Calu3 (cell line): ENCODE results near the gene BCLAF1. TPM values are rescaled to one million over a fixed set of nuclear protein-coding genes. Genes with fewer than 3 reads are reported as not detected.

Experiments
- BruUV-seq: library from RNA; stranded (reverse); fragments of 400-500 nt; replicated peaks from 2 replicates; lab custom pipeline; 2021; lab: Mats Ljungman, UMichigan
- CTCF ChIA-PET: fragments of 300-600 bp; sonication (Branson Sonifier 250); formaldehyde crosslinking; loops from one replicate; lab custom pipeline; 2022; ENCODE audit warnings: antibody characterized with exemption; lab: Charles Lee
- DNase-seq: peaks from one replicate; pipeline ENCODE4 v3.0.0; 2022
- H3K27ac Mint-ChIP-seq: one replicate; pipeline ENCODE4 v1.8.0; 2022; ENCODE audit warnings: mixed read lengths; ENCODE audit not compliant: unreplicated experiment
- H3K27me3 Mint-ChIP-seq: one replicate; pipeline ENCODE4 v1.8.0; 2022; ENCODE audit warnings: mixed read lengths; ENCODE audit not compliant: unreplicated experiment
- H3K36me3 Mint-ChIP-seq: one replicate; pipeline ENCODE4 v1.8.0; 2022; ENCODE audit warnings: mild to moderate bottlenecking, moderate library complexity, mixed read lengths; ENCODE audit not compliant: insufficient read depth, unreplicated experiment
- H3K4me1 Mint-ChIP-seq: one replicate; pipeline ENCODE4 v1.8.0; 2022; ENCODE audit warnings: mild to moderate bottlenecking, low read depth, mixed read lengths; ENCODE audit not compliant: unreplicated experiment
- H3K4me3 Mint-ChIP-seq: one replicate; pipeline ENCODE4 v1.8.0; 2022; ENCODE audit warnings: mild to moderate bottlenecking, low read depth, moderate library complexity, mixed read lengths; ENCODE audit not compliant: unreplicated experiment
- H3K9me3 Mint-ChIP-seq: one replicate; pipeline ENCODE4 v1.8.0; 2022; ENCODE audit warnings: low read depth, mixed read lengths; ENCODE audit not compliant: unreplicated experiment
- CTCF ChIP-seq: fragments of 200-600 bp; IDR thresholded peaks from one replicate; pipeline ENCODE4 v1.8.0; 2022; ENCODE audit warnings: antibody characterized with exemption; ENCODE audit not compliant: unreplicated experiment
- intact Hi-C: fragments of 100-400 bp; cut with micrococcal nuclease; formaldehyde crosslinking; loops from one replicate; pipeline ENCODE4 v1.10.0; 2022; ENCODE audit not compliant: unreplicated experiment
- total RNA-seq: library from RNA; stranded (reverse); gene quantifications from 2 replicates; pipeline ENCODE4 v1.2.3, GENCODE V29; 2022

BCLAF1 gene
- total RNA-seq, 1 experiment from 2014 or later: 154 TPM

DNA sequence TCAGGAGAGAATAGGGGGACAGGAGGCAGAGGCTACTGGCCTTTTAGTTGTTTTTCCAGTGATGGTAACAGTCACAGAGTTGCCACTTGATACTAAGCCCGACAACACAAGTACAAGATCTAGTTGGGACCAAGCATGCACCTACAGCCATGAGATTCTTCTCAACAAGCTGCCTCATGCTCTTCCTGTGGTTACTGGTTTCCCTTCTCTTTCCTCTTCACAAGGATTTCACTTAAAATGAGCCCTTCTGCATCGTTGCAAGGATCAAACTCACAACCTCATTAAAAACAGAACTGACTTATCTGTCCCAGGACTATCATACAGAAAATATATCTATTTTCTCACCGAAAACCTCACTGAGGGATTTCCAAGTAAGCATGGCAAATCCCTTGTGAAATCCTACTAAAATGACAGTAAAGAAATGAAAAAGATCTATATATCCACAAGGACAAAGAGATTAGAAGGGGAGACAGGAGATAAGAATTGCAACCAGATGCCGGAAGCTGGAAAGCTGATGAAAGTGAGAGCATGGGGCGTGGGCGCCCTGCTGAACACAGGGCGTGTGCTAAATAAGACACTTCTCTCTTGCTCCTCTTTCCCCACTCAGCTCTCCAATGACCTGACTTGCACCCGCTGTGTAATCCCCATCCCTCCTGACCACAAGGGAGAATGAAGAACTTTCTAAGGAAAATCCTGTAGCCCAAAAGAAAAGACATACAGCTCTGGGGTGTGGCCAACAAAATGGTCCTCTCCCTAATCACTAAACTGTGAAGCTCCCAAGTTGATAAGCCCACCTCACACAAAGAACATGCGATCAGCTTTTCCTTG is 53.0 kb downstream of the BCLAF1 start:
- DNase-seq: no peak
- Mint-ChIP-seq H3K36me3 (no peaks in the 10 kb centered on the region), H3K9me3 (no peaks in the 10 kb centered on the region), H3K27me3 (no peaks in the 10 kb centered on the region), H3K4me1 (peaks cover 7% of the 10 kb centered on the region), H3K27ac (no peak overlapping the region), H3K4me3 (no peak overlapping the region)
- no peak for TF ChIP-seq CTCF
- no TSS peak for BruUV-seq
- CTCF ChIA-PET: no interaction called here
- intact Hi-C loops: no loop called here

- no peak for TF ChIP-seq CTCF
- no peak overlapping the region for H3K27ac Mint-ChIP-seq
- BruUV-seq: no TSS peak
- no peaks in the 10 kb centered on the region for H3K36me3 Mint-ChIP-seq
- peaks cover 7% of the 10 kb centered on the region for H3K4me1 Mint-ChIP-seq
- no peaks in the 10 kb centered on the region for H3K9me3 Mint-ChIP-seq
- intact Hi-C loops: no loop called here
- H3K4me3 Mint-ChIP-seq: no peak overlapping the region
- DNase-seq: no peak
- H3K27me3 Mint-ChIP-seq: no peaks in the 10 kb centered on the region
- CTCF ChIA-PET: no interaction called here
These were observed 54.4 kb downstream of the BCLAF1 start for GRCh38 chr6:136235233-136235564.

GRCh38 chr6:136232701-136233100 is 56.9 kb downstream of the BCLAF1 start:
- peaks cover 7% of the 10 kb centered on the region for H3K4me1 Mint-ChIP-seq
- intact Hi-C loops: no loop called here

GRCh38 chr6:136230219-136230853 is 59.3 kb downstream of the BCLAF1 start:
- Mint-ChIP-seq H3K9me3 (no peaks in the 10 kb centered on the region), H3K4me1 (peaks cover 14% of the 10 kb centered on the region), H3K27ac (no peak overlapping the region), H3K4me3 (no peak overlapping the region), H3K27me3 (no peaks in the 10 kb centered on the region), H3K36me3 (peaks cover 12% of the 10 kb centered on the region)
- no peak for TF ChIP-seq CTCF
- DNase-seq: no peak
- BruUV-seq: no TSS peak
- intact Hi-C loops: no loop called here
- CTCF ChIA-PET: interaction anchor here (0.6 kb wide), 1 partner anchor 1095 kb away, joined by 4 read pairs; no protein-coding TSS in a partner anchor

More at GRCh38 chr6:136232701-136233100, 56.9 kb downstream of the BCLAF1 start:
- no TSS peak for BruUV-seq
- CTCF ChIA-PET: no interaction called here
- peaks cover 8% of the 10 kb centered on the region for H3K36me3 Mint-ChIP-seq
- H3K9me3 Mint-ChIP-seq: no peaks in the 10 kb centered on the region
- H3K27ac Mint-ChIP-seq: no peak overlapping the region
- no peak for DNase-seq
- no peak for TF ChIP-seq CTCF
- H3K4me3 Mint-ChIP-seq: no peak overlapping the region
- H3K27me3 Mint-ChIP-seq: no peaks in the 10 kb centered on the region
